WTC11 (cell line): Measurements from ENCODE around the gene AMOTL1. TPM values are rescaled to one million over a fixed set of nuclear protein-coding genes. Genes with fewer than 3 reads are reported as not detected.

ENCODE experiments used
- ATAC-seq: fragments of 200-7000 bp; cut with Tn5 transposase; 2 replicates; pipeline ENCODE4 v1.10.0; 2021; ENCODE audit warnings: mild to moderate bottlenecking, moderate library complexity
- CTCF ChIA-PET: fragments of 300-600 bp; sonication (Branson Sonifier 250); formaldehyde crosslinking; loops from one replicate; lab custom pipeline; 2021; ENCODE audit warnings: antibody characterized with exemption; lab: Charles Lee
- POLR2A ChIA-PET: fragments of 350-600 bp; sonication (Branson Sonifier 250); formaldehyde crosslinking; loops from one replicate; lab custom pipeline; 2021; ENCODE audit warnings: antibody characterized with exemption; lab: Charles Lee
- DNase-seq: peaks from one replicate; pipeline ENCODE4 v3.0.0; 2021; ENCODE audit warnings: low spot score
- H3K27ac Mint-ChIP-seq: 2 replicates; pipeline ENCODE4 v1.8.0; 2021; ENCODE audit warnings: mixed read lengths
- H3K27me3 Mint-ChIP-seq: 2 replicates; pipeline ENCODE4 v1.8.0; 2021; ENCODE audit warnings: low read depth, mild to moderate bottlenecking, moderate library complexity, mixed read lengths
- H3K36me3 Mint-ChIP-seq: 2 replicates; pipeline ENCODE4 v1.8.0; 2021; ENCODE audit warnings: mixed read lengths
- H3K4me1 Mint-ChIP-seq: 2 replicates; pipeline ENCODE4 v1.8.0; 2022; ENCODE audit warnings: mixed read lengths
- H3K4me3 Mint-ChIP-seq: 2 replicates; pipeline ENCODE4 v1.8.0; 2021; ENCODE audit warnings: mild to moderate bottlenecking, moderate library complexity, mixed read lengths
- H3K9me3 Mint-ChIP-seq: 2 replicates; pipeline ENCODE4 v1.8.0; 2021; ENCODE audit warnings: mixed read lengths
- CREM ChIP-seq: sonication (generic); formaldehyde crosslinking; IDR thresholded peaks from 2 replicates; pipeline ENCODE4 v1.8.1; 2022; ENCODE audit warnings: mild to moderate bottlenecking, missing genetic modification reagents, moderate library complexity
- CTCF ChIP-seq: fragments of 200-600 bp; IDR thresholded peaks from 2 replicates; pipeline ENCODE4 v1.8.0; 2022; ENCODE audit warnings: antibody characterized with exemption
- EMX1 ChIP-seq: fragments of 250-450 bp; sonication (Bioruptor Pico); IDR thresholded peaks from 2 replicates; pipeline ENCODE4 v1.8.0; 2021; ENCODE audit warnings: mild to moderate bottlenecking
- FOXK1 ChIP-seq: sonication (generic); formaldehyde crosslinking; IDR thresholded peaks from 2 replicates; pipeline ENCODE4 v1.8.0; 2022; ENCODE audit warnings: mild to moderate bottlenecking, moderate library complexity, missing genetic modification reagents
- FOXP1 ChIP-seq: sonication (generic); formaldehyde crosslinking; IDR thresholded peaks from 2 replicates; pipeline ENCODE4 v1.8.0; 2022; ENCODE audit warnings: missing genetic modification reagents, mild to moderate bottlenecking, moderate library complexity, borderline replicate concordance
- GTF2I ChIP-seq: fragments of 250-450 bp; sonication (Bioruptor Pico); conservative IDR thresholded peaks from 2 replicates; pipeline ENCODE4 v1.4.0; 2021; ENCODE audit warnings: mild to moderate bottlenecking
- IRF2 ChIP-seq: sonication (generic); formaldehyde crosslinking; IDR thresholded peaks from 2 replicates; pipeline ENCODE4 v1.8.0; 2022; ENCODE audit warnings: low read depth, missing genetic modification reagents, borderline replicate concordance
- JUN ChIP-seq: sonication (generic); formaldehyde crosslinking; IDR thresholded peaks from 2 replicates; pipeline ENCODE4 v1.8.0; 2023; ENCODE audit warnings: mild to moderate bottlenecking, missing genetic modification reagents
- NFYB ChIP-seq: sonication (generic); formaldehyde crosslinking; conservative IDR thresholded peaks from 2 replicates; pipeline ENCODE4 v1.8.0; 2022; ENCODE audit warnings: low read depth, missing genetic modification reagents
- OVOL2 ChIP-seq: fragments of 250-450 bp; sonication (Bioruptor Pico); IDR thresholded peaks from 2 replicates; pipeline ENCODE4 v1.9.0; 2021; ENCODE audit warnings: mild to moderate bottlenecking, borderline replicate concordance
- RELA ChIP-seq: sonication (generic); formaldehyde crosslinking; IDR thresholded peaks from 2 replicates; pipeline ENCODE4 v1.8.1; 2022; ENCODE audit warnings: missing genetic modification reagents, mild to moderate bottlenecking, borderline replicate concordance
- SP1 ChIP-seq: sonication (generic); formaldehyde crosslinking; conservative IDR thresholded peaks from 2 replicates; pipeline ENCODE4 v1.8.1; 2022; ENCODE audit warnings: missing genetic modification reagents
- TP53 ChIP-seq: sonication (generic); formaldehyde crosslinking; IDR thresholded peaks from 2 replicates; pipeline ENCODE4 v1.8.1; 2023; ENCODE audit warnings: mild to moderate bottlenecking, missing genetic modification reagents
- USF1 ChIP-seq: sonication (generic); formaldehyde crosslinking; IDR thresholded peaks from 2 replicates; pipeline ENCODE4 v1.8.0; 2022; ENCODE audit warnings: mild to moderate bottlenecking, missing genetic modification reagents
- ZNF219 ChIP-seq: sonication (generic); formaldehyde crosslinking; IDR thresholded peaks from 2 replicates; pipeline ENCODE4 v1.8.0; 2023; ENCODE audit warnings: missing genetic modification reagents, mild to moderate bottlenecking, borderline replicate concordance
- ZNF317 ChIP-seq: sonication (generic); formaldehyde crosslinking; IDR thresholded peaks from 2 replicates; pipeline ENCODE4 v1.8.1; 2023; ENCODE audit warnings: low read depth, mild to moderate bottlenecking, moderate library complexity, missing genetic modification reagents, borderline replicate concordance
- total RNA-seq: library from RNA; stranded (reverse); gene quantifications from 3 replicates; pipeline ENCODE4 v1.2.3, GENCODE V29; 2021
- TF ChIP-seq, protein P1 (sequence below): sonication (generic); formaldehyde crosslinking; IDR thresholded peaks from 2 replicates; pipeline ENCODE4 v1.8.0; 2023; ENCODE audit warnings: missing genetic modification reagents, mild to moderate bottlenecking, borderline replicate concordance
- TF ChIP-seq, protein P2 (sequence below): sonication (generic); formaldehyde crosslinking; conservative IDR thresholded peaks from 2 replicates; pipeline ENCODE4 v1.8.1; 2022; ENCODE audit warnings: mild to moderate bottlenecking, missing genetic modification reagents
- TF ChIP-seq, protein P3 (sequence below): fragments of 250-450 bp; sonication (Bioruptor Pico); IDR thresholded peaks from 2 replicates; pipeline ENCODE4 v1.9.0; 2021; ENCODE audit warnings: moderate library complexity, mild to moderate bottlenecking, inconsistent platforms, borderline replicate concordance
- TF ChIP-seq, protein P4 (sequence below): fragments of 250-450 bp; sonication (Bioruptor Pico); IDR thresholded peaks from 2 replicates; pipeline ENCODE4 v1.9.0; 2021; ENCODE audit warnings: mild to moderate bottlenecking
- TF ChIP-seq, protein P5 (sequence below): sonication (generic); formaldehyde crosslinking; IDR thresholded peaks from 2 replicates; pipeline ENCODE4 v1.8.1; 2023; ENCODE audit warnings: mild to moderate bottlenecking, missing genetic modification reagents
- TF ChIP-seq, protein P6 (sequence below): sonication (generic); formaldehyde crosslinking; conservative IDR thresholded peaks from 2 replicates; pipeline ENCODE4 v1.8.1; 2023; ENCODE audit warnings: mild to moderate bottlenecking, low read depth, missing genetic modification reagents, moderate library complexity

The AMOTL1 gene
- total RNA-seq, 1 experiment from 2014 or later = 39.8 TPM

DNA sequence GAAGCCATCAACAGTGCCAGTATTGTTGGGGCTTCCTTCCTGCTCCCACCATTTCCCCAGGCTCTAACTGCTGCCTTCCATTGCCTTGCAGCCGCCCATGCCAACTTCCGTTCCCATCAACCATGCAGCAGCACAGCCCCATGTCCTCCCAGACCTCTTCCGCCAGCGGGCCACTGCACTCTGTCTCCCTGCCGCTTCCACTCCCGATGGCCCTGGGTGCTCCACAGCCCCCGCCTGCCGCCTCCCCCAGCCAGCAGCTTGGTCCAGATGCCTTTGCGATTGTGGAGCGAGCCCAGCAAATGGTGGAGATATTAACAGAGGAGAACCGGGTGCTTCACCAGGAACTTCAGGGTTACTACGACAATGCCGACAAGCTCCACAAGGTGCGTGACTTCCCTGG lies 53.3 kb downstream of the AMOTL1 start:
- no peak overlapping the region for H3K4me3 Mint-ChIP-seq
- POLR2A ChIA-PET = no interaction called here
- DNase-seq = no peak
- TF ChIP-seq EMX1 (CRISPR knock-in tag) (no peak), TP53 (CRISPR knock-in tag) (no peak), GTF2I (CRISPR knock-in tag) (no peak), SP1 (CRISPR knock-in tag) (no peak), ZNF219 (CRISPR knock-in tag) (no peak), CREM (CRISPR knock-in tag) (no peak)
- TF ChIP-seq, protein P1, sequence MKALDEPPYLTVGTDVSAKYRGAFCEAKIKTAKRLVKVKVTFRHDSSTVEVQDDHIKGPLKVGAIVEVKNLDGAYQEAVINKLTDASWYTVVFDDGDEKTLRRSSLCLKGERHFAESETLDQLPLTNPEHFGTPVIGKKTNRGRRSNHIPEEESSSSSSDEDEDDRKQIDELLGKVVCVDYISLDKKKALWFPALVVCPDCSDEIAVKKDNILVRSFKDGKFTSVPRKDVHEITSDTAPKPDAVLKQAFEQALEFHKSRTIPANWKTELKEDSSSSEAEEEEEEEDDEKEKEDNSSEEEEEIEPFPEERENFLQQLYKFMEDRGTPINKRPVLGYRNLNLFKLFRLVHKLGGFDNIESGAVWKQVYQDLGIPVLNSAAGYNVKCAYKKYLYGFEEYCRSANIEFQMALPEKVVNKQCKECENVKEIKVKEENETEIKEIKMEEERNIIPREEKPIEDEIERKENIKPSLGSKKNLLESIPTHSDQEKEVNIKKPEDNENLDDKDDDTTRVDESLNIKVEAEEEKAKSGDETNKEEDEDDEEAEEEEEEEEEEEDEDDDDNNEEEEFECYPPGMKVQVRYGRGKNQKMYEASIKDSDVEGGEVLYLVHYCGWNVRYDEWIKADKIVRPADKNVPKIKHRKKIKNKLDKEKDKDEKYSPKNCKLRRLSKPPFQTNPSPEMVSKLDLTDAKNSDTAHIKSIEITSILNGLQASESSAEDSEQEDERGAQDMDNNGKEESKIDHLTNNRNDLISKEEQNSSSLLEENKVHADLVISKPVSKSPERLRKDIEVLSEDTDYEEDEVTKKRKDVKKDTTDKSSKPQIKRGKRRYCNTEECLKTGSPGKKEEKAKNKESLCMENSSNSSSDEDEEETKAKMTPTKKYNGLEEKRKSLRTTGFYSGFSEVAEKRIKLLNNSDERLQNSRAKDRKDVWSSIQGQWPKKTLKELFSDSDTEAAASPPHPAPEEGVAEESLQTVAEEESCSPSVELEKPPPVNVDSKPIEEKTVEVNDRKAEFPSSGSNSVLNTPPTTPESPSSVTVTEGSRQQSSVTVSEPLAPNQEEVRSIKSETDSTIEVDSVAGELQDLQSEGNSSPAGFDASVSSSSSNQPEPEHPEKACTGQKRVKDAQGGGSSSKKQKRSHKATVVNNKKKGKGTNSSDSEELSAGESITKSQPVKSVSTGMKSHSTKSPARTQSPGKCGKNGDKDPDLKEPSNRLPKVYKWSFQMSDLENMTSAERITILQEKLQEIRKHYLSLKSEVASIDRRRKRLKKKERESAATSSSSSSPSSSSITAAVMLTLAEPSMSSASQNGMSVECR = no peak
- TF ChIP-seq, protein P2, sequence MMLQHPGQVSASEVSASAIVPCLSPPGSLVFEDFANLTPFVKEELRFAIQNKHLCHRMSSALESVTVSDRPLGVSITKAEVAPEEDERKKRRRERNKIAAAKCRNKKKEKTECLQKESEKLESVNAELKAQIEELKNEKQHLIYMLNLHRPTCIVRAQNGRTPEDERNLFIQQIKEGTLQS (CRISPR knock-in tag) = no peak
- TF ChIP-seq, protein P3, sequence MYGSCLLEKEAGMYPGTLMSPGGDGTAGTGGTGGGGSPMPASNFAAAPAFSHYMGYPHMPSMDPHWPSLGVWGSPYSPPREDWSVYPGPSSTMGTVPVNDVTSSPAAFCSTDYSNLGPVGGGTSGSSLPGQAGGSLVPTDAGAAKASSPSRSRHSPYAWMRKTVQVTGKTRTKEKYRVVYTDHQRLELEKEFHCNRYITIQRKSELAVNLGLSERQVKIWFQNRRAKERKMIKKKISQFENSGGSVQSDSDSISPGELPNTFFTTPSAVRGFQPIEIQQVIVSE (CRISPR knock-in tag) = no peak
- TF ChIP-seq, protein P4, sequence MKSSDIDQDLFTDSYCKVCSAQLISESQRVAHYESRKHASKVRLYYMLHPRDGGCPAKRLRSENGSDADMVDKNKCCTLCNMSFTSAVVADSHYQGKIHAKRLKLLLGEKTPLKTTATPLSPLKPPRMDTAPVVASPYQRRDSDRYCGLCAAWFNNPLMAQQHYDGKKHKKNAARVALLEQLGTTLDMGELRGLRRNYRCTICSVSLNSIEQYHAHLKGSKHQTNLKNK (CRISPR knock-in tag) = no peak
- TF ChIP-seq, all 79 proteins: peak for 0
- Mint-ChIP-seq H3K36me3 (peaks cover 87% of the 10 kb centered on the region), H3K9me3 (peaks cover 28% of the 10 kb centered on the region), H3K27ac (no peak overlapping the region), H3K4me1 (peaks cover 4% of the 10 kb centered on the region), H3K27me3 (no peaks in the 10 kb centered on the region)
- ATAC-seq = no peak
- CTCF ChIA-PET = no interaction called here

DNA sequence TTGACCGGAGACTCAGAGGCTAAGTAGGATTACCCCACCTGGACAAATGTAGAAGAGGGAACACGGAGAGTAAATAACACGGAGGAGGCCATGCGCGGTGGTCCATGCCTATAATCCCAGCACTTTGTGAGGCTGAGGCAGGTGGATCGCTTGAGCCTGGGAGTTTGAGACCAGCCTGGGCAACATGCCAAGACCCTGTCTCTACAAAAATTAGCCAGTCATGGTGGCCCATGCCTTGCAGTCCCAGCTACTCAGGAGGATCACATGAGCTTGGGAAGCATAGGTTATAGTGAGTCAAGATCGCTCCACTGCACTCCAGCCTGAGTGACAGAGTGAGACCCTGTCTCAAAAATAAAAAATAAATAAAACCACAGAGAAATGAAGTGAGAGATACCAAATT lies 53.9 kb downstream of the AMOTL1 start:
- DNase-seq = no peak
- ChIA-PET POLR2A (no interaction called here), CTCF (no interaction called here)
- no peak overlapping the region for H3K4me3 Mint-ChIP-seq
- ATAC-seq = no peak
- H3K27me3 Mint-ChIP-seq = no peaks in the 10 kb centered on the region
- H3K4me1 Mint-ChIP-seq = peaks cover 7% of the 10 kb centered on the region
- H3K27ac Mint-ChIP-seq = no peak overlapping the region
- H3K36me3 Mint-ChIP-seq = peaks cover 88% of the 10 kb centered on the region
- peaks cover 25% of the 10 kb centered on the region for H3K9me3 Mint-ChIP-seq
- TF ChIP-seq JUN (no peak), USF1 (CRISPR knock-in tag) (no peak), FOXK1 (CRISPR knock-in tag) (no peak), ZNF317 (CRISPR knock-in tag) (no peak), IRF2 (CRISPR knock-in tag) (no peak), RELA (CRISPR knock-in tag) (no peak), CTCF (no peak), FOXP1 (CRISPR knock-in tag) (no peak), OVOL2 (CRISPR knock-in tag) (no peak), NFYB (CRISPR knock-in tag) (no peak)
- TF ChIP-seq, protein P5, sequence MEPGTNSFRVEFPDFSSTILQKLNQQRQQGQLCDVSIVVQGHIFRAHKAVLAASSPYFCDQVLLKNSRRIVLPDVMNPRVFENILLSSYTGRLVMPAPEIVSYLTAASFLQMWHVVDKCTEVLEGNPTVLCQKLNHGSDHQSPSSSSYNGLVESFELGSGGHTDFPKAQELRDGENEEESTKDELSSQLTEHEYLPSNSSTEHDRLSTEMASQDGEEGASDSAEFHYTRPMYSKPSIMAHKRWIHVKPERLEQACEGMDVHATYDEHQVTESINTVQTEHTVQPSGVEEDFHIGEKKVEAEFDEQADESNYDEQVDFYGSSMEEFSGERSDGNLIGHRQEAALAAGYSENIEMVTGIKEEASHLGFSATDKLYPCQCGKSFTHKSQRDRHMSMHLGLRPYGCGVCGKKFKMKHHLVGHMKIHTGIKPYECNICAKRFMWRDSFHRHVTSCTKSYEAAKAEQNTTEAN (CRISPR knock-in tag) = no peak
- TF ChIP-seq, protein P6, sequence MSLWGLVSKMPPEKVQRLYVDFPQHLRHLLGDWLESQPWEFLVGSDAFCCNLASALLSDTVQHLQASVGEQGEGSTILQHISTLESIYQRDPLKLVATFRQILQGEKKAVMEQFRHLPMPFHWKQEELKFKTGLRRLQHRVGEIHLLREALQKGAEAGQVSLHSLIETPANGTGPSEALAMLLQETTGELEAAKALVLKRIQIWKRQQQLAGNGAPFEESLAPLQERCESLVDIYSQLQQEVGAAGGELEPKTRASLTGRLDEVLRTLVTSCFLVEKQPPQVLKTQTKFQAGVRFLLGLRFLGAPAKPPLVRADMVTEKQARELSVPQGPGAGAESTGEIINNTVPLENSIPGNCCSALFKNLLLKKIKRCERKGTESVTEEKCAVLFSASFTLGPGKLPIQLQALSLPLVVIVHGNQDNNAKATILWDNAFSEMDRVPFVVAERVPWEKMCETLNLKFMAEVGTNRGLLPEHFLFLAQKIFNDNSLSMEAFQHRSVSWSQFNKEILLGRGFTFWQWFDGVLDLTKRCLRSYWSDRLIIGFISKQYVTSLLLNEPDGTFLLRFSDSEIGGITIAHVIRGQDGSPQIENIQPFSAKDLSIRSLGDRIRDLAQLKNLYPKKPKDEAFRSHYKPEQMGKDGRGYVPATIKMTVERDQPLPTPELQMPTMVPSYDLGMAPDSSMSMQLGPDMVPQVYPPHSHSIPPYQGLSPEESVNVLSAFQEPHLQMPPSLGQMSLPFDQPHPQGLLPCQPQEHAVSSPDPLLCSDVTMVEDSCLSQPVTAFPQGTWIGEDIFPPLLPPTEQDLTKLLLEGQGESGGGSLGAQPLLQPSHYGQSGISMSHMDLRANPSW (CRISPR knock-in tag) = no peak
